ENCODE measurements around the gene TMEM129. TPM values are rescaled to one million over a fixed set of nuclear protein-coding genes. Genes with fewer than 3 reads are reported as not detected.
A peak's percentile ranks its signal among the peaks of the same experiment; 100 is the strongest.

The TMEM129 gene
- total and polyA plus RNA-seq, 2 donors (not counting 1 experiment from before 2014, with no cell fraction given): 15.0 to 39.6 TPM

GRCh38 chr4:1731180-1731579, 10.1 kb upstream of the TMEM129 start:
- H3K27me3 ChIP-seq (ENCODE audit: control insufficient read depth, insufficient read depth, low read length): no peaks in the 10 kb centered on the region
- TF ChIP-seq CTCF (conservative IDR thresholded peaks at IDR 0.05 in 1 of 2, IDR thresholded peaks at IDR 0.05 in 1 of 2; ENCODE audit: low read depth in 1 of 2, low read length in 2 of 2) (no peak), EZH2 (IDR thresholded peaks at IDR 0.05; ENCODE audit: low read length, missing control alignments) (no peak)
- peaks cover 42% of the 10 kb centered on the region for H3K36me3 ChIP-seq (ENCODE audit: control insufficient read depth, insufficient read depth, low read length)
- H3K79me2 ChIP-seq (ENCODE audit: control insufficient read depth, insufficient read depth, low read length): peaks cover 44% of the 10 kb centered on the region
- no peak overlapping the region for H3K4me2 ChIP-seq (ENCODE audit: extremely low read depth, insufficient read depth, low read length)
- DNase-seq (ENCODE audit: low read depth in 2 of 2): peak in 1 of 2 donors; percentile 77
- no peaks in the 10 kb centered on the region for H4K20me1 ChIP-seq (ENCODE audit: control insufficient read depth, extremely low read depth, insufficient read depth, low read length)
- no peak overlapping the region for H3K9ac ChIP-seq (ENCODE audit: insufficient read depth, low read length)
- no peak overlapping the region for H3K4me3 ChIP-seq (replicated peaks in 1 of 4; ENCODE audit: control extremely low read depth in 1 of 4, insufficient read depth in 1 of 4, low read depth in 3 of 4, low read length in 4 of 4)
- no peak overlapping the region for H3K27ac ChIP-seq (ENCODE audit: insufficient read depth, low read length)
- no peaks in the 10 kb centered on the region for H3K9me3 ChIP-seq (ENCODE audit: control insufficient read depth, insufficient read depth, low read depth, low read length)
- H2AFZ ChIP-seq (ENCODE audit: low read length): no peak overlapping the region
- peaks cover 7% of the 10 kb centered on the region for H3K4me1 ChIP-seq (ENCODE audit: control insufficient read depth, extremely low read depth, insufficient read depth, low read length)

- H3K4me1 ChIP-seq (ENCODE audit: control insufficient read depth, extremely low read depth, insufficient read depth, low read length): peaks cover 7% of the 10 kb centered on the region
- H3K79me2 ChIP-seq (ENCODE audit: control insufficient read depth, insufficient read depth, low read length): peaks cover 50% of the 10 kb centered on the region
- no peak for DNase-seq (ENCODE audit: low read depth in 2 of 2)
- no peak overlapping the region for H2AFZ ChIP-seq (ENCODE audit: low read length)
- H3K4me2 ChIP-seq (ENCODE audit: extremely low read depth, insufficient read depth, low read length): no peak overlapping the region
- no peak overlapping the region for H3K4me3 ChIP-seq (replicated peaks in 1 of 4; ENCODE audit: control extremely low read depth in 1 of 4, insufficient read depth in 1 of 4, low read depth in 3 of 4, low read length in 4 of 4)
- no peak overlapping the region for H3K9ac ChIP-seq (ENCODE audit: insufficient read depth, low read length)
- H3K9me3 ChIP-seq (ENCODE audit: control insufficient read depth, insufficient read depth, low read depth, low read length): no peaks in the 10 kb centered on the region
- H3K36me3 ChIP-seq (ENCODE audit: control insufficient read depth, insufficient read depth, low read length): peaks cover 44% of the 10 kb centered on the region
- TF ChIP-seq CTCF (conservative IDR thresholded peaks at IDR 0.05 in 1 of 2, IDR thresholded peaks at IDR 0.05 in 1 of 2; ENCODE audit: low read depth in 1 of 2, low read length in 2 of 2) (no peak), EZH2 (IDR thresholded peaks at IDR 0.05; ENCODE audit: low read length, missing control alignments) (no peak)
- H4K20me1 ChIP-seq (ENCODE audit: control insufficient read depth, extremely low read depth, insufficient read depth, low read length): no peaks in the 10 kb centered on the region
- H3K27ac ChIP-seq (ENCODE audit: insufficient read depth, low read length): no peak overlapping the region
- no peaks in the 10 kb centered on the region for H3K27me3 ChIP-seq (ENCODE audit: control insufficient read depth, insufficient read depth, low read length)
These were observed 9.5 kb upstream of the TMEM129 start for GRCh38 chr4:1730532-1731135.

GRCh38 chr4:1728061-1728980, 7.2 kb upstream of the TMEM129 start:
- Histone ChIP-seq H3K4me3 (replicated peaks in 1 of 4; ENCODE audit: control extremely low read depth in 1 of 4, insufficient read depth in 1 of 4, low read depth in 3 of 4, low read length in 4 of 4) (no peak overlapping the region), H3K36me3 (ENCODE audit: control insufficient read depth, insufficient read depth, low read length) (peaks cover 38% of the 10 kb centered on the region), H3K9me3 (ENCODE audit: control insufficient read depth, insufficient read depth, low read depth, low read length) (no peaks in the 10 kb centered on the region), H3K27me3 (ENCODE audit: control insufficient read depth, insufficient read depth, low read length) (no peaks in the 10 kb centered on the region), H3K79me2 (ENCODE audit: control insufficient read depth, insufficient read depth, low read length) (peaks cover 64% of the 10 kb centered on the region), H3K4me1 (ENCODE audit: control insufficient read depth, extremely low read depth, insufficient read depth, low read length) (peaks cover 8% of the 10 kb centered on the region), H2AFZ (ENCODE audit: low read length) (no peak overlapping the region), H3K9ac (ENCODE audit: insufficient read depth, low read length) (no peak overlapping the region), H3K27ac (ENCODE audit: insufficient read depth, low read length) (no peak overlapping the region), H3K4me2 (ENCODE audit: extremely low read depth, insufficient read depth, low read length) (no peak overlapping the region), H4K20me1 (ENCODE audit: control insufficient read depth, extremely low read depth, insufficient read depth, low read length) (no peaks in the 10 kb centered on the region)
- no peak for DNase-seq (ENCODE audit: low read depth in 2 of 2)
- TF ChIP-seq EZH2 (IDR thresholded peaks at IDR 0.05; ENCODE audit: low read length, missing control alignments): no peak
- TF ChIP-seq CTCF (conservative IDR thresholded peaks at IDR 0.05 in 1 of 2, IDR thresholded peaks at IDR 0.05 in 1 of 2; ENCODE audit: low read depth in 1 of 2, low read length in 2 of 2): no peak
